A673 (cell line): ENCODE measurements around the gene HYCC2.
"Not testable (repeated sequence)": the region's sequence is repeated elsewhere in the genome, so short reads cannot be mapped to it uniquely, and the experiment has no call there.

ENCODE experiments used
- EZH2 ChIP-seq: fragments of 200-600 bp; sonication (generic); IDR thresholded peaks from 2 replicates; pipeline ENCODE4 v1.6.1; 2017; ENCODE audit warnings: borderline replicate concordance, low read depth, mild to moderate bottlenecking, mixed read lengths, antibody characterized with exemption, low read length; ENCODE audit not compliant: poor library complexity, severe bottlenecking
- TF ChIP-seq, protein P1 (sequence below): fragments of 300-800, 200-600 bp; sonication (generic); conservative IDR thresholded peaks from 2 replicates; pipeline ENCODE4 v1.5.1; 2017; ENCODE audit warnings: low read depth, mild to moderate bottlenecking, antibody characterized with exemption, low read length, moderate library complexity, mixed read lengths

DNA sequence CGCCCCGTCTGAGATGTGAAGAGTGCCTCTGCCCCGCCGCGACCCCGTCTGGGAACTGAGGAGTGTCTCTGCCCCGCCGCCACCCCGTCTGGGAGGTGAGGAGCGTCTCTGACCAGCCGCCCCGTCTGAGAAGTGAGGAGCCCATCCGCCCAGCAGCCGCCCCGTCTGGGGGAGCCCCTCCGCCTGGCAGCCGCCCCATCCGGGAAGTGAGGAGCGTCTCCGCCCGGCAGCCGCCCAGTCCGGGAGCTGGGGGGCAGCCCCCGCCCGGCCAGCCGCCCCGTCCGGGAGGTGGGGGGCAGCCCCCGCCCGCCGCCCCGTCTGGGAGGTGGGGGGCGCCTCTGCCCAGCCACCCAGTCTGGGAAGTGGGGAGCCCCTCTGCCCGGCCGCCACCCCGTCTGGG is 29.0 kb downstream of the HYCC2 start:
- TF ChIP-seq, protein P1, sequence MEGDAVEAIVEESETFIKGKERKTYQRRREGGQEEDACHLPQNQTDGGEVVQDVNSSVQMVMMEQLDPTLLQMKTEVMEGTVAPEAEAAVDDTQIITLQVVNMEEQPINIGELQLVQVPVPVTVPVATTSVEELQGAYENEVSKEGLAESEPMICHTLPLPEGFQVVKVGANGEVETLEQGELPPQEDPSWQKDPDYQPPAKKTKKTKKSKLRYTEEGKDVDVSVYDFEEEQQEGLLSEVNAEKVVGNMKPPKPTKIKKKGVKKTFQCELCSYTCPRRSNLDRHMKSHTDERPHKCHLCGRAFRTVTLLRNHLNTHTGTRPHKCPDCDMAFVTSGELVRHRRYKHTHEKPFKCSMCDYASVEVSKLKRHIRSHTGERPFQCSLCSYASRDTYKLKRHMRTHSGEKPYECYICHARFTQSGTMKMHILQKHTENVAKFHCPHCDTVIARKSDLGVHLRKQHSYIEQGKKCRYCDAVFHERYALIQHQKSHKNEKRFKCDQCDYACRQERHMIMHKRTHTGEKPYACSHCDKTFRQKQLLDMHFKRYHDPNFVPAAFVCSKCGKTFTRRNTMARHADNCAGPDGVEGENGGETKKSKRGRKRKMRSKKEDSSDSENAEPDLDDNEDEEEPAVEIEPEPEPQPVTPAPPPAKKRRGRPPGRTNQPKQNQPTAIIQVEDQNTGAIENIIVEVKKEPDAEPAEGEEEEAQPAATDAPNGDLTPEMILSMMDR, result not testable (repeated sequence)
- not testable (repeated sequence) for TF ChIP-seq EZH2
